ENCODE results near the gene CDC27. TPM values are rescaled to one million over a fixed set of nuclear protein-coding genes. Genes with fewer than 3 reads are reported as not detected.

Gene CDC27
- total and polyA plus RNA-seq, 2 donors (not counting 1 experiment from before 2014, with no cell fraction given): 20.5 to 90.7 TPM

GRCh38 chr17:47225911-47226688 is 37.0 kb upstream of the CDC27 start:
- Histone ChIP-seq H3K9me3 (ENCODE audit: control extremely low read depth in 1 of 3, control insufficient read depth in 2 of 3, insufficient read depth in 1 of 3, low read length in 2 of 3) (peaks cover 0 to 14% (median 0%) of the 10 kb centered on the region in 3 donors), H3K4me1 (ENCODE audit: control insufficient read depth in 2 of 2, insufficient read depth in 2 of 2, low read length in 2 of 2) (peaks cover 26 to 27% of the 10 kb centered on the region in 2 donors), H3K36me3 (replicated peaks in 1 of 2; ENCODE audit: control extremely low read depth in 1 of 2, control insufficient read depth in 1 of 2, extremely low read depth in 1 of 2, insufficient read depth in 2 of 2, low read length in 1 of 2) (no peaks in the 10 kb centered on the region), H3K27me3 (replicated peaks in 1 of 4; ENCODE audit: control extremely low read depth in 1 of 4, control insufficient read depth in 3 of 4, insufficient read depth in 4 of 4, low read length in 3 of 4) (no peaks in the 10 kb centered on the region), H3K27ac (ENCODE audit: low read length in 2 of 2) (no peak overlapping the region), H3K4me3 (ENCODE audit: control extremely low read depth in 1 of 5, extremely low read depth in 1 of 5, insufficient read depth in 1 of 5, low read depth in 2 of 5, low read length in 4 of 5) (no peak overlapping the region), H3K9ac (ENCODE audit: low read length) (no peak overlapping the region), H3K4me2 (replicated peaks; ENCODE audit: low read depth, low read length, poor library complexity, severe bottlenecking) (no peak overlapping the region), H3K79me2 (ENCODE audit: control insufficient read depth, insufficient read depth, low read length) (no peaks in the 10 kb centered on the region), H2AFZ (ENCODE audit: insufficient read depth, low read depth, low read length, poor library complexity, severe bottlenecking) (no peak overlapping the region), H4K20me1 (ENCODE audit: control insufficient read depth, insufficient read depth, low read length, poor library complexity, severe bottlenecking) (no peaks in the 10 kb centered on the region)
- no peak for TF ChIP-seq EZH2 (IDR thresholded peaks at IDR 0.05; ENCODE audit: borderline replicate concordance, insufficient read depth, low read depth, low read length, poor library complexity, severe bottlenecking)
- TF ChIP-seq CTCF (IDR thresholded peaks at IDR 0.05): no peak
- Mint-ChIP-seq H3K27ac (no peak overlapping the region), H3K27me3 (no peaks in the 10 kb centered on the region), H3K4me1 (peaks cover 24% of the 10 kb centered on the region), H3K4me3 (no peak overlapping the region), H3K9me3 (ENCODE audit: insufficient read depth) (no peaks in the 10 kb centered on the region)
- DNase-seq (no peak), ATAC-seq (ENCODE audit: low read depth) (no peak)
- ChIA-PET CTCF (interaction anchor here (0.7 to 1.6 kb wide), 6 partner anchors 8 to 390 kb away, joined by 3 to 6 read pairs (median 3); no protein-coding TSS in a partner anchor), POLR2A (interaction anchor here (0.6 kb wide), 1 partner anchor 1166 kb away, joined by 4 read pairs; no protein-coding TSS in a partner anchor)
- 80% methylated on average over 1 of the region's 2 CpGs for WGBS (ENCODE audit: insufficient coverage)
- intact Hi-C loops (cut with micrococcal nuclease): no loop called here

- no peak overlapping the region for H3K27ac Mint-ChIP-seq
- H3K4me3 ChIP-seq (ENCODE audit: control extremely low read depth in 1 of 5, extremely low read depth in 1 of 5, insufficient read depth in 1 of 5, low read depth in 2 of 5, low read length in 4 of 5): no peak overlapping the region
- no peak overlapping the region for H3K9ac ChIP-seq (ENCODE audit: low read length)
- 71% methylated on average over 2 of the region's 3 CpGs for WGBS (ENCODE audit: insufficient coverage)
- no peaks in the 10 kb centered on the region for H3K27me3 Mint-ChIP-seq
- ATAC-seq (ENCODE audit: low read depth) (no peak), DNase-seq (no peak)
- H4K20me1 ChIP-seq (ENCODE audit: control insufficient read depth, insufficient read depth, low read length, poor library complexity, severe bottlenecking): no peaks in the 10 kb centered on the region
- H2AFZ ChIP-seq (ENCODE audit: insufficient read depth, low read depth, low read length, poor library complexity, severe bottlenecking): no peak overlapping the region
- intact Hi-C loops (cut with micrococcal nuclease): no loop called here
- ChIA-PET CTCF (interaction anchor here (0.7 to 1.6 kb wide), 5 partner anchors 9 to 91 kb away, joined by 3 to 6 read pairs (median 3); no protein-coding TSS in a partner anchor), POLR2A (no interaction called here)
- TF ChIP-seq CTCF (IDR thresholded peaks at IDR 0.05) (no peak), EZH2 (IDR thresholded peaks at IDR 0.05; ENCODE audit: borderline replicate concordance, insufficient read depth, low read depth, low read length, poor library complexity, severe bottlenecking) (no peak)
- no peaks in the 10 kb centered on the region for H3K9me3 Mint-ChIP-seq (ENCODE audit: insufficient read depth)
- peaks cover 0 to 14% (median 0%) of the 10 kb centered on the region in 3 donors for H3K9me3 ChIP-seq (ENCODE audit: control extremely low read depth in 1 of 3, control insufficient read depth in 2 of 3, insufficient read depth in 1 of 3, low read length in 2 of 3)
- no peaks in the 10 kb centered on the region for H3K36me3 ChIP-seq (replicated peaks in 1 of 2; ENCODE audit: control extremely low read depth in 1 of 2, control insufficient read depth in 1 of 2, extremely low read depth in 1 of 2, insufficient read depth in 2 of 2, low read length in 1 of 2)
- H3K4me1 Mint-ChIP-seq: peaks cover 24% of the 10 kb centered on the region
- no peak overlapping the region for H3K4me3 Mint-ChIP-seq
- H3K27ac ChIP-seq (ENCODE audit: low read length in 2 of 2): no peak overlapping the region
- H3K4me1 ChIP-seq (ENCODE audit: control insufficient read depth in 2 of 2, insufficient read depth in 2 of 2, low read length in 2 of 2): peaks cover 26 to 27% of the 10 kb centered on the region in 2 donors
- no peaks in the 10 kb centered on the region for H3K79me2 ChIP-seq (ENCODE audit: control insufficient read depth, insufficient read depth, low read length)
- no peak overlapping the region for H3K4me2 ChIP-seq (replicated peaks; ENCODE audit: low read depth, low read length, poor library complexity, severe bottlenecking)
- no peaks in the 10 kb centered on the region for H3K27me3 ChIP-seq (replicated peaks in 1 of 4; ENCODE audit: control extremely low read depth in 1 of 4, control insufficient read depth in 3 of 4, insufficient read depth in 4 of 4, low read length in 3 of 4)
Measured at GRCh38 chr17:47225436-47225858, 36.4 kb upstream of the CDC27 start.

Data from B cell (primary cell).